NAMALWA (cell line): ENCODE data around the gene MZB1.
A peak's percentile ranks its signal among the peaks of the same experiment; 100 is the strongest.
"Not testable (repeated sequence)": the region's sequence is repeated elsewhere in the genome, so short reads cannot be mapped to it uniquely, and the experiment has no call there.

Source experiments
- DNase-seq: peaks from one replicate; pipeline ENCODE4 v3.0.0-alpha.2; 2015; ENCODE audit warnings: low spot score

MZB1 gene

DNA sequence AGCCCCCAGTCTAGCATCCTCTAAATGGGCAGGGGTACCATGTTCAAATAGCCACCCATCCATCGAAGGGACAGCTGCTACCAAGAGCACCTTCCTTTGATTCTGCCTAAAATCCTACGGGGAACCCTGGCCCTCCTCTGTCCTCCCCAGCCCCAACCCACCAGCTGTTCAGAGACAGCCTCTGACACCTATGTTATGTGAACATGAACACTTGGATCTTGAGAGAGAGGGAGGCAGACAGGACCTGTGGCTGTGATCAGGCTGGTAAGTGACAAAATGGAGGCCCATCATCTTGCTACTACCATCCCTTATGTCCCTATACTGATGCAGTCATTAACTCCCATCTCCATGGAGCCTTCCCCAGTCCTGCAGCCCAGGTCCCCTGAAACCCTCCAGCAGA, 14.8 kb downstream of the MZB1 start:
- no peak for DNase-seq

DNA sequence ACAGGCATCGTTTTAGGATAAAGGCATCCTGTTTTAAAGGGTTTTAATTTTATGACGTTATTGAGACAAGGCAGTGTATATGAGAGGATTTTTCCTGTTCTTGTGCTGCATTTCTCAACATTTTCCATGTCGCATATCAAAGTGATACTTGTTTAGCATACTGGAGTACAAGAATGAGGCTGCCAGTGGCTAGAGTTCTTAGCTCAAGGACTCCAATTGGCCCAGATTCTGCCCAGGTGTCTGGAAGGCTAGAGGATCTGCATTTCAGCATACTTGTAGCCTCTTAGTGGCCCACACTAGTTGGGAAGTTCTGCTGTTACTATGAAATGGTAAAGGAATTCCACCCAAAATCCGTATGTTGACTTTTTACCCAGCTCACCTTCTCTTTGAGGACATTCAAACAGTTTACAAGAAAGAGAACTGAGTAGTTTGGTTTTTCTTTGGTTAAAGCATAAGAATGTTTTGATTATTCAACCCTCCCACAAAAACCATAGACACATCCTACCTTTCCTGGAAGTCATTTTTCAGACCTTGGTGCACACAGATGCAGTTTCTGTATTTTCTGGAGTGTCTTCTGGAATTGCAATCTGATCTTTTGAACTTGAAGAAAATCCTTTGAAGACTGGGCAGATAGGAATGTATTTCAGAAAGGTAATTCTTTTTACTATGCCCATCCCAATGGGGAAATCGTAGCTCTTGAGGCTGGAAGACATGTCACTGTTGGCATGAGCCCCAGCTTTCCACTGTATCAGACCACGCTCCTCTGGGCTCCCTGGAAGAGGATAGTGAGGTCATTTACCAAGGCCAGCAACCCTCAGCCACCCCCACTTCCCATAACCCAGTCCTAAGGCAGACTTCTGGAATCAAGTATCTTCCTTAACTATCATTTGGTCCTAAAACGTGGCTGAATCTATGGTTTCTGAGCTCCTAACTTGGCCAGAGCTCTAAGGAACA, 18.0 kb downstream of the MZB1 start:
- peak; percentile 12 for DNase-seq

DNA sequence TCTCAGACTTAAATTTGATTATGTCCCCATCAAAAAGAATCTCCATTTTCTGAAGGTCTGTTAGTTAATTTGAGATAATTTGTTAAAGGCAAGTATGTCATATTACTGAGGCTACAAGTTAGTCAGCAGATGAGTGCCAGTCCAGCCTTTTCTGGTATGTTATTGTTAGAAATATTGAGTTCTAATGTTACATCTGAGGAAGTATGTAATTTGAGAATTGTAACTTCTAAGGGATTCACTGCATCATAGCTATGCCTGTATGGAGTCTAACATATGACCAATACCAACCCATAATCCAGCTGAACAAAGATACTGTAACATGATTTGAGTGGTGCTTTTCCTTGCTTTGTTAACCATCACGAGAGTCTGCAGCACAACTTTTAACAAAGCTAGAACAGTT, 20.5 kb downstream of the MZB1 start:
- no peak for DNase-seq

DNA sequence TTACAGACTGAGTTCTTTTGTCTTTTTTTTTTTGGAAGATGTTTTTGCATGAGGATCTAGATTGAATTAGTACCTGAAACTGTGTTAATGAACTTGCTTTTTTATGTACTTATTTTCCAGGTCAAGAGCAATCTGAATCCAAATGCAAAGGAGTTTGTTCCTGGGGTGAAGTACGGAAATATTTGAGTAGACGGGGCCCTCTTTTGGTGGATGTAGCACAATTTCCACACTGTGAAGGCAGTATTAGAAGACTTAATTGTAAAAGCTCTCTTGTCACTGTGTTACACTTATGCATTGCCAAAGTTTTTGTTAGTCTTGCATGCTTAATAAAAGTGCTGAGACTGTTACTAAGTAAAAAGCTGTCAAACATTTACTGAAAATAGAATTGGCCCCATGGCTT, 21.1 kb downstream of the MZB1 start:
- no peak for DNase-seq

DNA sequence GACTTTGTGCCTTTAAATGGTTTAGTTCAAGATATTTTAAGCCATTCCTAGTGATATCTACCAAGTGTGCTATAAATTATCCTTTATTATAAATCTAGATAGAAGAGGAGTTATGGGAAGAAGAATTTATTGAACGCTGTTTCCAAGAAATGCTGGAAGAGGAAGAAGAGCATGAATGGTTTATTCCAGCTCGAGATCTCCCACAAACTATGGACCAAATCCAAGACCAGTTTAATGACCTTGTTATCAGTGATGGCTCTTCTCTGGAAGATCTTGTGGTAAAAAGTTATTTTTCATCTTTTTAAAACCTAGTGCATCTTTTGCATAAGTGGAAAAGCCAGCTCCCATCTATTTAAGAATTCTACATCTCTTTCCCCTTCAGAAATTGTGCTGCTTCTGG, 25.2 kb downstream of the MZB1 start:
- DNase-seq: no peak

DNA sequence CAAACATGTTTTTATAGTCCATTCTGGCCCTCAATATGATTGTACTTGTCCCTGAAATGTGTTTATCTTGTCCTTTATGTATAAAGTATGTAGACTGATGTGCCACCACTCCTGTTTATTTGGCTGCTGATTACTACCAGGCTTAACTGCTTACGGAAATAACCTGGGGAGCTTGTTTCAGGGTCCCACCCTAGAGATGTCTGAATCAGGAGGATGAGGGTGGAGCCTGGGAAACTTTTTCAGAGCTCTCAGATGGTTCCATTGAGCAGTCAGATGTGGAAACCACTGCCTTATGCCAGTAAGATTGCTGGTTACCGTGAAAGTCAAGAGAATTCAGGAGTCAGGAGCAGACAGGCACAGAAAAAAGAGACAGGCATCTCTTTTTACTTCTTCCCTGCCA, 25.8 kb downstream of the MZB1 start:
- DNase-seq: no peak

DNA sequence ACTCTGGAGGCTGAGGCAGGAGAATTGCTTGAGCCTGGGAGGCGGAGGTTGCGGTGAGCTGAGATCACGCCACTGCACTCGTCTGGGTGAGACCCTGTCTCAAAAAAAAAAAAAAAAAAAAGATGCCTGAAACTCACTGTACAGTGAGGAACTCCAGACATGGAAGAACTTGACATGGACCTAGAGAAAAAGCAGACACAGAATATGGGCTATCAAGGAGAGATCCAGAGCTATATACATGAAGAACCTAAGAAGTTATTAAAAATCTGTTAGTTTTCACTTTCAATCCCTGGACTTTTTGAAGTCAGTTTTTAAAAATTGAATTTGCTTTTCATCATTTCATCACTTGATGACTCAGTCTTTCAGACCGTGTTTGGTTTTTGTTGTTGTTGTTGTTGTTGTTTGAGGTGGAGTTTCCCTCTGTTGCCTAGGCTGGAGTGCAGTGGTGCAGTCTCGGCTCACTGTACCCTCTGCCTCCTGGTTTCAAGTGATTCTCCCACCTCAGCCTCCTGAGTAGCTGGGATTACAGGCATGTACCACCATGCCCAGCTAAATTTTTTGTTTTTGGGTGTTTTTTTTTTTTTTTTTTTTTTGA, 27.8 kb downstream of the MZB1 start:
- no peak for DNase-seq

DNA sequence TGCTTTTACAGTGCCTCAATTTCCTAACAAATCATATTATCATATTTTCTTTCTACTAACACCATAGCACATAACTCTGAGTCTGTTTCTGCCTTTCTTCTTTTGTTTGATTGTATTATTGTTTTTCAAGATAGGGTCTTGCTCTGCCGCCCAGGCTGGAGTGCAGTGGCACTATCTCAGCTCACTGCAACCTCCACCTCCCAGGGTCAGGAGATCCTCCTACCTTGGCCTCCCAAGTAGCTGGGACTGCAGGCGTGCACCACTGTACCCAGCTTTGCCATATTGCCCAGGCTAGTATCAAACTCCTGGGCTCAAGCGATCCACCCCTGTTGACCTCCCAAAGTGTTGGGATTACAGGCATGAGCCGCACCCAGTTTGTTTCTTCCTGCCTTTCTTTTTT, 29.3 kb downstream of the MZB1 start:
- no peak for DNase-seq

DNA sequence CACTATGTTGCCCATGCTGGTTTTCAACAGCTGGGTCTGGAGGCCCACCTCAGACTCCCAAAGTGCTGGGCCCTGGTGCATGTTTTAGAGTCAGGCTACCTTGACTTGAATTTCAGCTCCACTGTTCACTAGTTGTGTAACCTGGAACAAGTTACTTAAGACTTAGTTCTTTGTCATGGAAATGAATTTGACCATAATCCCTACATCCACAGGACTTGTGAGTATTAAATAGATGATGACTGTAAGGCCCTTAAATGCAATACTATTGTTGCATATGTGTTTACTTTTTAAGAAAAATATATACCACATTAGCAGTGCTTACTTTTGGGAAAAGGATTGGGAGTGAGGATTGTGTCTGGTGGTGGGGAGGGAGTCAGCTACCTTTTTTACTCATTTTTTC, 31.6 kb downstream of the MZB1 start:
- no peak for DNase-seq

DNA sequence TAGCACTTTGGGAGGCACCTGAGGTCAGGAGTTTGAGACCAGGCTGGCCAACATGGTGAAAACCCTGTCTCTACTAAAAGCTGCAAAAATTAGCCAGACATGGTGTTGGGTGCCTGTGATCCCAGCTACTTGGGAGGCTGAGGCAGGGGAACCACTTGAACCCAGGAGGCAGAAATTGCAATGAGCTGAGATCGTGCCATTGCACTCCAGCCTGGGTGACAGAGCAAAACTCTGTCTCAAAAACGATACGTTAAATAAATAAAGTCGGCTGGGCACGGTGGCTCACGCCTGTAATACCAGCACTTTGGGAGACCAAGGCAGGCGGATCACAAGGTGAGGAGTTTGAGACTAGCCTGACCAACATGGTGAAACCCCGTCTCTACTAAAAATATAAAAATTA, 33.8 kb downstream of the MZB1 start:
- DNase-seq: not testable (repeated sequence)

DNA sequence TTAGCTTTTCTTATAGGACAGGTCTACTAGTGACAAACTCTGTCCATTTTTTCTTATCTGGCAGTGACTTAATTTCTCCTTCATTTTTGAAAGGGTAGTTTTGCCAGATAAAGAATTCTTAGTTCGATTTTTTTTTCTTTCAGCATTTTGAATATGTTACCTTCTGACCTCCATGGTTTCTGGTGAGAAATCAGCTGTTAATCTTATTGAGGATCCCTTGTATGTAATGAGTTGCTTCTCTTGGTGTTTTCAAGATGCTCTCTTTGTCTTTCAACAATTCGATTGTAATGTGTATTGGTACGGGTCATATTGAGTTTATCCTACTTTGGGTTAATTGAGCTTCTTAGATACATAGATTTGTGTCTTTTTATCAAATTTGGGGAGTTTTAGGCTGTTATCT, 35.5 kb downstream of the MZB1 start:
- DNase-seq: no peak

DNA sequence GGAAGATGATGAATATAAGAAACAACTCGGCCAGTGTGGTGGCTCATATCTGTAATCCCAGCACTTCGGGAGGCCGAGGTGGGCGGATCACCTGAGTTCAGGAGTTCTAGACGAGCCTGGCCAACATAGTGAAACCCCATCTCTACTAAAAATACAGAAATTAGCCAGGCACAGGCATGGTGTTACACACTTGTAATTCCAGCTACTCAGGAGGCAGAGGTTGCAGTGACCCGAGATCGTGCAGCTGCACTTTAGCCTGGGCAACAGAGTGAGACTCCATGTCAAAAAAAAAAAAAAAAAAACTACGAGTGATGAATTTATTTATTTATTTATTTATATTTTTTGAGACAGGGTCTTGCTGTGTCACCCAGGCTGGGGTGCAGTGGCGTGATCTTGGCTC, 41.9 kb downstream of the MZB1 start:
- DNase-seq: not testable (repeated sequence)

DNA sequence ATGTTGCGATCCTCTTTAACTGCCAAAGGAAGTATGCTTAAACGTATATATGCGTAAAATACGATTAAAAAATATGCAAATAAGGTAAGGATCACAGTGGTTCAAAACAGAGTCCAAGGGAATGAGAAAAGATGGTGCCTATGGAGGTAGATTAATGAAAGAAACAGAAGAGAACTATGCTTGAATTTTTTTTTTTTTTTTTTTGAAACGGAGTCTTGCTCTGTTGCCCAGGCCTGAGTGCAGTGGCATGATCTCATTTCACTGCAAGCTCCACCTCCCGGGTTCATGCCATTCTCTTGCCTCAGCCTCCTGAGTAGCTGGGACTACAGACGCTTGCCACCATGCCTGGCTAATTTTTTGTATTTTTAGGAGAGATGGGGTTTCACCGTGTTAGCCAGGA, 44.3 kb downstream of the MZB1 start:
- DNase-seq: not testable (repeated sequence)

DNA sequence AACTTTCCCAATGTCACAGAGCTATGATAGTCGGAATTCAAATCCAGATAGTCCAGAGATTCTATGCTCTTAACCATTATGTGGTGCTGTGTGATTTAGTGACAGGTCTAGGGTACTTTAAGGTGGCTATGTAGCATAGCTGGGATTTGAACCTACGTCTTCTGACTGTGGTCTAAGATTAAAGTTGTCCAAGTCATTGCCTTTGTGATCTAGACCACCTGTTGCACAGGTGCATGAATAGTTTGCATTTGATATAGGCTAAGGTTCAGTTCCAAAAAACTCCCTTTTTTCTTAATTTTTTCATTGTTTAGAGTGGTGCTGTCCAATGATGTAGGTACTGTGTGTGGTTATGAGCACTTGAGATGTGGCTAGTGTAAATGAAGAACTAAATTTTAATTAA, 45.5 kb downstream of the MZB1 start:
- no peak for DNase-seq

DNA sequence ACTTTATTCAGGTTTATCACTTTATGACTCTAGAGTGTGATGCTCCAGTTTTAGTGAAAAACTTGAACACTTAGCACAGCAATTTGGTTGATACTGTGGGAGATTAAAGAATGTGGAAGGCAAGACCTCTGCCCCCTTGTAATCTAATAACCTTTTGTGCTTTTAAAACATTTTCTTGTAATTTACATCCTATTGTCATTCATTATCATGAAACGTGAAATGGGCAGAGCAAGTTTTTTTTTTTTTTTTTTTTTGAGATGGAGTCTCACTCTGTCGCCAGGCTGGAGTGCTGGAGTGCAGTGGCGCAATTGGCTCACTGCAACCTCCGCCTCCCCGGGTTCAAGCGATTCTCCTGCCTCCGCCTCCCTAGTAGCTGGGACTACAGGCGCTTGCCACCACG, 46.2 kb downstream of the MZB1 start:
- no peak for DNase-seq

DNA sequence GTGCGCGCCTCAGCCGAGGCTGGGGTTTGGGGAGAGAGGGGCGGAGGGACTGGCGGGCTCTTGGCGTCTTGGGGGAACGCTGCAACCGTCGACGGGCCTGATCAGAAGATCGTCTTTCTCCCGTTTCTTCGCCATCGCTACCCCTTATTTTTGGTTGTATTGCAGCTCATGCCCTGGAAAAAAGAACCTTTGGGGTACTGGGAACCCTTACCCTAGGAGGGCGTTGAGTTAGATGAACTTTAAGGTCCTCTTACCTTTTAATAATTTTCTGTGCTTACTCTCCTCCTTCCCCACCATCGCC, 47.3 kb downstream of the MZB1 start:
- DNase-seq: no peak

DNA sequence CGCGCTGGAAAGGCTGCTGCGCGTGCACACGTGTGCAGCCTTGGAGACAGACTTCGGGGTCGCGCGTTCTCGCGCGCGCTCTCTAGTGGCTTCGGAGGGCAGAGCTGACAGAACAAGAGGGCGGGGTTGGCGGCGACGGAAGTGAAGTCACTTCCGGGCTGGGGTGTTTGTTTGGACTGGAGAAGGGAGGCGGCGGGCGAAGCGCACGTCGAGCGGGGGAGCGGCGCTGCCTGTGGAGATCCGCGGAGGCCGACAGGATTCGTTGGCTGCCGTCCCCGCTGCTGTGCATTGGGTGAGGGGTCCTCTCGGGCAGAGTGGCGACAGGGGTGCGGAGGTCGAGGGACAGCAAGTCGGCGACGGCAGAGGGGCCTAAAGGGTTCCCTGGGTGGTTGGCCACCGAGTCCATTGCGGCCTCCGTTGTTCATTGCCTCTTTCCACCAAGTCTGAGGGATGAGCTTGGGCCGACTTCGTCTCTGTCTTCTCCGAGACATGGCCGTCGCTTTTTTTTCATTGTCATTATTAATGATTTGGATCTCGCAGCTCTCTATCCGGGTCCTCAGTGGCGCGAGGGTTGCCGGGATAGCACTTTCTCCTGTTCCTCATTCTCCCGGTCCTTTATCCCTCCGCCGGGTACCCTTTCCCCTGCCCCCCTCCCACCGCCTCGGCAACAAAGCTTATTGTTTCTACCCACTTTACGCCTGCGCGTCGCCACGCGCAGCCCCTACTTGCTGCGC, 47.9 kb downstream of the MZB1 start, which contains the start of gene PAIP2:
Gene PAIP2, plus strand, starts transcription at position 166 of the 734 bp plus-strand sequence. CDS start 21,931 bp downstream, outside the sequence.
- peak; percentile 98 for DNase-seq

DNA sequence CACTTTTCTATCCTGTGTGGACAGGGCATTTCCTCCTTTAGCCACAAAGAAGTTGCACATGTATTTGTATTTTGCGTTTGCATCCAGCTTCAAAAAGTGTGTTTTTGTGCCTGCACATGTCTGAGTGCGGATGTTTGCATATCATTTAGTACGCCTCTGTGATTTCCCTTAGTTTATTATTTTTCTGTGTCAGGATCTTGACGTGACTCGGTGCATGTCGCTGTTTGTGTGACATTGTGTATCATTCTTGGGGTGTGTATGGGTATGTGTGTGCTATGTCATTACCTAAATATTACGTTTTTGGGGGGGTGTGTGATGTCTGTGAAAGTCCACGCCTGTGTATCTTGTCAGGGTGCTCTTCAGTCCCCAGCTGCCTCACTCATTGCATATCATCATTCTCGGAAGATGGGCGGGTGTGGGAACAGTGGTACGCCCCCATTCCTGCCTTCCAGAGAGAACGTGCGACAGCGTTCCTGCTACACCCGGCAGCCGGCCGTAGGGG, 48.5 kb downstream of the MZB1 start:
- no peak for DNase-seq

DNA sequence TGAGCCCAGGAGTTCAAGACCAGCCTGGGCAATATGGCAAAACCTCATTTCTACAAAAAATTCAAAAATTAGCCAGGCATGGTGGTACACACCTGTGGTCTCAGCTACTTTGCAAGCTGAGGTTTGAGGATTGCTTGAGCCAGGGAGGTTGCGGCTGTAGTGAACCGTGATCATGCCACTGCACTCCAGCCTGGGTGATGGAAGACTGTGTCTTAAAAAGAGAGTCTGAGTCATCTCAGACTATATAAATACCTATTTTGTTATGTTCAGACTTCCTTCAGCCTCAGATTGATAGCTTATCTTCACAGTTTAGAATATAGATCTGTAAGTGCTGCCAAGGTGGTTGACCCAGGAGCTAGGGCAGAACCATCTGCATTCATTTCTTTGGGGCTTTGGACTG, 49.7 kb downstream of the MZB1 start:
- DNase-seq: peak; percentile 38
